Measurements from ENCODE around the gene MXD1.
"Not testable (repeated sequence)": the region's sequence is repeated elsewhere in the genome, so short reads cannot be mapped to it uniquely, and the experiment has no call there.

Gene MXD1

GRCh38 chr2:69914950-69915945 lies at the start of gene MXD1:
Gene MXD1, plus strand, starts transcription at chr2:69915109. Its CDS starts 222 bp downstream, at chr2:69915331.
- no peak for DNase-seq

GRCh38 chr2:69888451-69888850 lies 26.5 kb upstream of the MXD1 start:
- no peak for DNase-seq

- no peak for DNase-seq
Measured at GRCh38 chr2:69889302-69889701, 25.6 kb upstream of the MXD1 start.

GRCh38 chr2:69890881-69891280 lies 24.0 kb upstream of the MXD1 start:
- no peak for DNase-seq

GRCh38 chr2:69892838-69893424 lies 22.0 kb upstream of the MXD1 start:
- not testable (repeated sequence) for DNase-seq

GRCh38 chr2:69893684-69894551 lies 21.0 kb upstream of the MXD1 start, which contains the start of gene SNRNP27:
Gene SNRNP27, plus strand, starts transcription at chr2:69893956. Its CDS starts 29 bp downstream, at chr2:69893985.
- DNase-seq = peak; percentile 85

- DNase-seq = not testable (repeated sequence)
Measured at GRCh38 chr2:69894737-69895136, 20.2 kb upstream of the MXD1 start.

GRCh38 chr2:69902213-69902922 lies 12.5 kb upstream of the MXD1 start:
- no peak for DNase-seq

GRCh38 chr2:69907216-69907615 lies 7.7 kb upstream of the MXD1 start:
- DNase-seq = no peak

- DNase-seq = peak; percentile 59
Measured at GRCh38 chr2:69911985-69912563, 2.8 kb upstream of the MXD1 start.

- DNase-seq = peak; percentile 100
Measured at GRCh38 chr2:69914164-69914949, 552 bp upstream of the MXD1 start.

- no peak for DNase-seq
Measured at GRCh38 chr2:69916106-69916505, 1.2 kb downstream of the MXD1 start.

GRCh38 chr2:69917852-69918251 lies 2.9 kb downstream of the MXD1 start:
- DNase-seq = no peak

GRCh38 chr2:69918401-69918800 lies 3.5 kb downstream of the MXD1 start:
- DNase-seq = no peak

GRCh38 chr2:69923116-69923515 lies 8.2 kb downstream of the MXD1 start:
- DNase-seq = no peak

GRCh38 chr2:69926849-69927515 lies 12.1 kb downstream of the MXD1 start:
- DNase-seq = no peak

- DNase-seq = no peak
Measured at GRCh38 chr2:69931832-69932595, 17.1 kb downstream of the MXD1 start.

- no peak for DNase-seq
Measured at GRCh38 chr2:69932596-69932922, 17.6 kb downstream of the MXD1 start.

- no peak for DNase-seq
Measured at GRCh38 chr2:69933254-69933828, 18.4 kb downstream of the MXD1 start.
